DMS79 treated with DMSO at 0.1 percent for 48 hours (cell line): ENCODE results near the gene ARL6IP4.

ENCODE experiments used
- DNase-seq: peaks from one replicate; lab custom pipeline; 2025; lab: John Stamatoyannopoulos, UW

The ARL6IP4 gene

GRCh38 chr12:122990961-122991622 is 10.6 kb downstream of the ARL6IP4 start:
- no peak for DNase-seq

GRCh38 chr12:122991623-122992275 is 11.3 kb downstream of the ARL6IP4 start:
- DNase-seq: no peak

GRCh38 chr12:122992386-122992785 is 11.9 kb downstream of the ARL6IP4 start:
- DNase-seq: no peak

GRCh38 chr12:122994140-122994675 is 13.7 kb downstream of the ARL6IP4 start:
- DNase-seq: no peak

GRCh38 chr12:122994781-122995502 is 14.5 kb downstream of the ARL6IP4 start:
- DNase-seq: no peak

GRCh38 chr12:122995503-122996187 is 15.2 kb downstream of the ARL6IP4 start:
- DNase-seq: no peak

- no peak for DNase-seq
These were observed 15.7 kb downstream of the ARL6IP4 start for GRCh38 chr12:122996188-122996601.

- DNase-seq: no peak
These were observed 16.3 kb downstream of the ARL6IP4 start for GRCh38 chr12:122996621-122997342.

GRCh38 chr12:122997343-122998250 is 17.1 kb downstream of the ARL6IP4 start:
- DNase-seq: no peak

GRCh38 chr12:122998316-122998715 is 17.8 kb downstream of the ARL6IP4 start:
- DNase-seq: no peak

GRCh38 chr12:122999196-122999946 is 18.9 kb downstream of the ARL6IP4 start:
- DNase-seq: no peak

- DNase-seq: no peak
These were observed 19.5 kb downstream of the ARL6IP4 start for GRCh38 chr12:122999986-123000420.

GRCh38 chr12:123000578-123000977 is 20.1 kb downstream of the ARL6IP4 start:
- DNase-seq: no peak

- no peak for DNase-seq
These were observed 21.0 kb downstream of the ARL6IP4 start for GRCh38 chr12:123001464-123001863.

GRCh38 chr12:123003257-123003656 is 22.8 kb downstream of the ARL6IP4 start:
- DNase-seq: no peak

- DNase-seq: no peak
These were observed 23.8 kb downstream of the ARL6IP4 start for GRCh38 chr12:123004287-123004686.

- DNase-seq: no peak
These were observed 24.7 kb downstream of the ARL6IP4 start for GRCh38 chr12:123005081-123005626.

GRCh38 chr12:123006977-123007376 is 26.5 kb downstream of the ARL6IP4 start:
- DNase-seq: no peak

GRCh38 chr12:123010110-123010509 is 29.6 kb downstream of the ARL6IP4 start:
- no peak for DNase-seq
